Measurements from ENCODE around the gene APAF1.

GRCh38 chr12:98684199-98684598 is 39.1 kb downstream of the APAF1 start:
- TF ChIP-seq CTCF (IDR thresholded peaks at IDR 0.05; ENCODE audit: borderline replicate concordance, extremely low read depth, low read length, poor library complexity, severe bottlenecking) (no peak), EZH2 (IDR thresholded peaks at IDR 0.05; ENCODE audit: borderline replicate concordance, low read depth, low read length, severe bottlenecking) (no peak)
